H1 (cell line): ENCODE measurements around the gene SSR2. TPM values are rescaled to one million over a fixed set of nuclear protein-coding genes. Genes with fewer than 3 reads are reported as not detected.

ENCODE experiments used
- CTCF ChIA-PET: fragments of 300-600 bp; sonication (Branson Sonifier 250); formaldehyde crosslinking; loops from one replicate; lab custom pipeline; 2021; ENCODE audit not compliant: partially characterized antibody; lab: Charles Lee
- POLR2A ChIA-PET: fragments of 300-600 bp; sonication (Branson Sonifier 250); formaldehyde crosslinking; loops from one replicate; lab custom pipeline; 2021; ENCODE audit warnings: inconsistent platforms; ENCODE audit not compliant: partially characterized antibody; lab: Charles Lee
- DNase-seq, 2 experiments: peaks; one replicate each; pipeline versions ENCODE4 v3.0.0 to v3.0.0-alpha.2; 2010 to 2022; ENCODE audit warnings: low spot score in 2 of 2, low read depth in 1 of 2, mixed read lengths in 1 of 2
- FAIRE-seq: peaks from 2 replicates; lab custom pipeline; 2011; peaks lifted over from hg19 to GRCh38; lab: Jason Lieb, UNC
- H2AFZ ChIP-seq: 2 replicates; pipeline ENCODE4 v1.8.1; 2012; ENCODE audit warnings: low read length, inconsistent platforms
- H2AK5ac ChIP-seq: 2 replicates; pipeline ENCODE4 v1.6.1; 2013; ENCODE audit warnings: low read depth, low read length
- H2BK120ac ChIP-seq: replicated peaks from 2 replicates; pipeline ENCODE3; 2013; ENCODE audit warnings: low read depth, low read length, inconsistent platforms
- H2BK12ac ChIP-seq: 2 replicates; pipeline ENCODE4 v1.6.1; 2013; ENCODE audit warnings: low read depth, low read length
- H2BK15ac ChIP-seq: 2 replicates; pipeline ENCODE4 v1.6.1; 2013; ENCODE audit warnings: low read length
- H2BK20ac ChIP-seq: 2 replicates; pipeline ENCODE4 v1.6.1; 2013; ENCODE audit warnings: low read length
- H2BK5ac ChIP-seq: 2 replicates; pipeline ENCODE4 v1.6.1; 2013; ENCODE audit warnings: low read depth, low read length
- H3K14ac ChIP-seq: 2 replicates; pipeline ENCODE4 v1.6.1; 2013; ENCODE audit warnings: inconsistent platforms; ENCODE audit not compliant: insufficient read length
- H3K18ac ChIP-seq: 2 replicates; pipeline ENCODE4 v1.6.1; 2013; ENCODE audit warnings: low read length; ENCODE audit errors: extremely low read depth
- H3K23ac ChIP-seq: 2 replicates; pipeline ENCODE4 v1.6.1; 2013; ENCODE audit warnings: inconsistent platforms; ENCODE audit not compliant: insufficient read length
- H3K23me2 ChIP-seq: 2 replicates; pipeline ENCODE4 v1.6.1; 2013; ENCODE audit warnings: low read depth, low read length
- H3K27ac ChIP-seq: 2 replicates; pipeline ENCODE4 v1.6.1; 2011; ENCODE audit warnings: low read depth, low read length, inconsistent platforms
- H3K27me3 ChIP-seq, 4 experiments: replicated peaks in 1 of 4; 1 replicate in 1 of 4; 2 replicates in 3 of 4; pipeline versions ENCODE4 v1.6.1 to v1.8.1; 2011 to 2013; ENCODE audit warnings: low read length in 3 of 4, mild to moderate bottlenecking in 3 of 4, inconsistent platforms in 2 of 4, mixed read lengths in 2 of 4, moderate library complexity in 1 of 4; ENCODE audit not compliant: control insufficient read depth in 3 of 4, insufficient read depth in 3 of 4; ENCODE audit errors: extremely low read depth in 1 of 4
- H3K36me3 ChIP-seq, 4 experiments: 2 replicates each; pipeline versions ENCODE4 v1.6.1 to v1.8.1; 2011 to 2013; ENCODE audit warnings: mild to moderate bottlenecking in 4 of 4, low read length in 3 of 4, moderate library complexity in 2 of 4, control low read depth in 1 of 4, inconsistent platforms in 1 of 4; ENCODE audit not compliant: insufficient read depth in 4 of 4, control insufficient read depth in 2 of 4
- H3K4ac ChIP-seq: replicated peaks from 2 replicates; pipeline ENCODE3; 2013; ENCODE audit warnings: low read length, low read depth, mixed read lengths, inconsistent platforms; ENCODE audit not compliant: insufficient read length
- H3K4me1 ChIP-seq, 4 experiments: replicated peaks in 1 of 4; 1 replicate in 1 of 4; 2 replicates in 3 of 4; pipeline versions ENCODE4 v1.6.1 to v1.8.1; 2011 to 2013; ENCODE audit warnings: low read length in 3 of 4, inconsistent platforms in 2 of 4, mixed read lengths in 1 of 4; ENCODE audit not compliant: insufficient read depth in 4 of 4, control insufficient read depth in 3 of 4
- H3K4me2 ChIP-seq, 2 experiments: 2 replicates each; pipeline versions ENCODE4 v1.6.1 to v1.8.1; 2011 to 2013; ENCODE audit warnings: low read depth in 2 of 2, low read length in 2 of 2, control low read depth in 1 of 2, inconsistent platforms in 1 of 2, mild to moderate bottlenecking in 1 of 2; ENCODE audit not compliant: insufficient read depth in 1 of 2
- H3K4me3 ChIP-seq, 4 experiments: fragments of 200-600, 300-600 bp in 1 of 4; sonication (generic), shearing (Covaris generic), sonication (Bioruptor Twin) in 1 of 4; 2 replicates each; pipeline versions ENCODE4 v1.5.1 to v1.8.1; 2011 to 2016; ENCODE audit warnings: low read length in 4 of 4, low read depth in 3 of 4, control low read depth in 2 of 4, inconsistent platforms in 2 of 4, mild to moderate bottlenecking in 2 of 4, mixed read lengths in 1 of 4, moderate library complexity in 1 of 4; ENCODE audit not compliant: insufficient read depth in 2 of 4; ENCODE audit errors: extremely low read depth in 1 of 4
- H3K56ac ChIP-seq: replicated peaks from 2 replicates; pipeline ENCODE3; 2013; ENCODE audit warnings: low read depth, mild to moderate bottlenecking, mixed read lengths, low read length, inconsistent platforms; ENCODE audit not compliant: insufficient read length
- H3K79me1 ChIP-seq: 2 replicates; pipeline ENCODE4 v1.6.1; 2013; ENCODE audit warnings: low read depth, low read length, control low read depth
- H3K79me2 ChIP-seq, 2 experiments: 2 replicates each; pipeline versions ENCODE4 v1.6.1 to v1.8.1; 2012 to 2013; ENCODE audit warnings: low read length in 2 of 2, mild to moderate bottlenecking in 2 of 2, inconsistent platforms in 1 of 2; ENCODE audit not compliant: insufficient read depth in 2 of 2, control insufficient read depth in 1 of 2
- H3K9ac ChIP-seq, 4 experiments: replicated peaks in 1 of 4; 1 replicate in 1 of 4; 2 replicates in 3 of 4; pipeline versions ENCODE4 v1.6.1 to v1.8.1; 2011 to 2013; ENCODE audit warnings: low read depth in 3 of 4, low read length in 3 of 4, control low read depth in 2 of 4, mild to moderate bottlenecking in 2 of 4, moderate library complexity in 2 of 4, inconsistent platforms in 1 of 4; ENCODE audit errors: extremely low read depth in 1 of 4
- H3K9me3 ChIP-seq, 2 experiments: 2 replicates each; pipeline versions ENCODE4 v1.6.1 to v1.8.1; 2012 to 2013; ENCODE audit warnings: mild to moderate bottlenecking in 2 of 2, moderate library complexity in 2 of 2, control low read depth in 1 of 2, inconsistent platforms in 1 of 2, low read depth in 1 of 2, low read length in 1 of 2, mixed read lengths in 1 of 2; ENCODE audit not compliant: insufficient read depth in 2 of 2
- H4K20me1 ChIP-seq, 2 experiments: replicated peaks in 1 of 2; 2 replicates each; pipeline versions ENCODE3 to v1.8.1; 2011 to 2013; ENCODE audit warnings: inconsistent platforms in 2 of 2, low read length in 2 of 2, mild to moderate bottlenecking in 1 of 2; ENCODE audit not compliant: insufficient read depth in 2 of 2, control insufficient read depth in 1 of 2
- H4K5ac ChIP-seq: 2 replicates; pipeline ENCODE4 v1.6.1; 2013; ENCODE audit warnings: low read length, low read depth, mixed read lengths, inconsistent platforms; ENCODE audit not compliant: insufficient read length
- H4K8ac ChIP-seq: 2 replicates; pipeline ENCODE4 v1.8.0; 2013; ENCODE audit warnings: mild to moderate bottlenecking, moderate library complexity, low read length, inconsistent platforms; ENCODE audit not compliant: insufficient read depth; ENCODE audit errors: extremely low read depth
- H4K91ac ChIP-seq: replicated peaks from 2 replicates; pipeline ENCODE3; 2013; ENCODE audit warnings: low read length, mixed read lengths, inconsistent platforms; ENCODE audit not compliant: insufficient read length
- EGR1 ChIP-seq: IDR thresholded peaks from 2 replicates; pipeline ENCODE4 v1.6.1; 2011; ENCODE audit warnings: low read depth, low read length, borderline replicate concordance
- SIX5 ChIP-seq: IDR thresholded peaks from 2 replicates; pipeline ENCODE4 v1.6.1; 2011; ENCODE audit warnings: mild to moderate bottlenecking, low read depth, low read length
- SP2 ChIP-seq: IDR thresholded peaks from 2 replicates; pipeline ENCODE4 v1.6.1; 2012; ENCODE audit warnings: mild to moderate bottlenecking, low read length, inconsistent platforms
- WGBS, 2 experiments: shearing (Covaris generic) in 1 of 2; methylation state at CpG; one replicate each; pipeline versions ENCODE4 v1.1.6 to v1.1.7; 2013 to 2015; ENCODE audit warnings: low lambda C conversion rate in 2 of 2, mixed read lengths in 2 of 2, inconsistent platforms in 1 of 2, low coverage in 1 of 2, missing lambda C conversion rate in 1 of 2; ENCODE audit not compliant: insufficient replicate concordance in 2 of 2, insufficient coverage in 1 of 2, insufficient read length in 1 of 2; ENCODE audit errors: extremely low coverage in 1 of 2, missing lambda C conversion rate in 1 of 2; 5-methylcytosine and 5-hydroxymethylcytosine counted together
- polyA plus RNA-seq, 7 experiments: library from polyadenylated mRNA; depleted of rRNA in 3 of 7; stranded (reverse) in 5 of 7; unstranded in 2 of 7; fragments of >200 nt in 5 of 7; fragments of 200-250 nt in 2 of 7; gene quantifications; 1 replicate in 5 of 7; 2 replicates in 1 of 7; 4 replicates in 1 of 7; pipeline versions ENCODE4 v1.2.1 to v1.2.3, GENCODE V29; 2011 to 2013; ENCODE audit warnings: missing spikeins in 2 of 7, mixed read lengths in 2 of 7
- total RNA-seq: library from RNA; stranded (reverse); fragmentation: NEBNext Ultra II Directional; extraction: Animal tissue kit (Norgen Biotek cat#: 25700); gene quantifications from 2 replicates; pipeline ENCODE4 v1.2.1, GENCODE V29; 2021

SSR2 gene
- total and polyA plus RNA-seq, 2 of the 8 experiments (the other 6 are each of a cell fraction or from before 2014, with no cell fraction given) = 190 to 648 TPM

GRCh38 chr1:155978973-155979429 lies 41.8 kb downstream of the SSR2 start:
- H3K36me3 ChIP-seq = no peaks in the 10 kb centered on the region
- H4K5ac ChIP-seq = peak overlapping the region; percentile 70
- H3K4me3 ChIP-seq = peak overlapping the region; percentile 77 to 97 (median 90)
- peak overlapping the region; percentile 22 for H4K91ac ChIP-seq
- peak overlapping the region; percentile 93 to 99 for H3K4me2 ChIP-seq
- H3K4me1 ChIP-seq = peaks cover 36 to 54% (median 39%) of the 10 kb centered on the region in 4 experiments
- peaks cover 25% of the 10 kb centered on the region for H3K23me2 ChIP-seq
- peaks cover 28 to 39% of the 10 kb centered on the region in 2 experiments for H3K79me2 ChIP-seq
- H3K23ac ChIP-seq = no peak overlapping the region
- H3K27ac ChIP-seq = peak overlapping the region; percentile 5; the same call in 1 of the 2 replicates
- FAIRE-seq = no peak
- TF ChIP-seq SIX5 (no peak), EGR1 (no peak), SP2 (no peak)
- H3K79me1 ChIP-seq = peaks cover 13% of the 10 kb centered on the region
- H4K20me1 ChIP-seq = peaks cover 12 to 18% of the 10 kb centered on the region in 2 experiments
- H2BK5ac ChIP-seq = peak overlapping the region; percentile 93
- H3K9me3 ChIP-seq = no peaks in the 10 kb centered on the region
- H2BK15ac ChIP-seq = peak overlapping the region; percentile 40; the same call in 1 of the 2 replicates
- no peaks in the 10 kb centered on the region for H3K27me3 ChIP-seq
- WGBS, 2 experiments = 13% methylated on average over 8 of the region's 8 CpGs; no CpG with 5 or more reads in 1 of the 2 experiments
- POLR2A ChIA-PET = interaction anchor here (0.6 to 19.2 kb wide), 22 partner anchors 6 to 258 kb away, joined by 3 to 282 read pairs (median 4); partner anchors contain the start of genes ARHGEF2, KHDC4, LAMTOR2 and MEX3A
- peak overlapping the region; percentile 89 for H3K18ac ChIP-seq
- H2BK120ac ChIP-seq = peak overlapping the region; percentile 67
- H3K4ac ChIP-seq = no peak overlapping the region
- H3K56ac ChIP-seq = peak overlapping the region; percentile 8
- no peak overlapping the region; the same call in none of the 2 replicates for H2AK5ac ChIP-seq
- H3K9ac ChIP-seq = peak overlapping the region in 3 of 4 experiments; percentile 26 to 67 (median 37); a peak in 4 of 7 replicates
- H3K14ac ChIP-seq = no peak overlapping the region
- no peak overlapping the region for H2AFZ ChIP-seq
- CTCF ChIA-PET = interaction anchor here (0.8 to 9.6 kb wide), 16 partner anchors 6 to 92 kb away, joined by 3 to 126 read pairs (median 6); partner anchors contain the start of genes KHDC4 and SSR2
- H2BK12ac ChIP-seq = peak overlapping the region; percentile 68; the same call in 1 of the 2 replicates
- H4K8ac ChIP-seq = no peak overlapping the region; the same call in 1 of the 2 replicates
- no peak for DNase-seq
- H2BK20ac ChIP-seq = no peak overlapping the region
